Activated CD8-positive, alpha-beta memory T cell treated with anti-CD3 and anti-CD28 coated beads, Interleukin-2, amount 50 U/mL, for 1 hour (primary cell): ENCODE measurements around the gene GTF3C1.
"Not testable (repeated sequence)": the region's sequence is repeated elsewhere in the genome, so short reads cannot be mapped to it uniquely, and the experiment has no call there.

Experiments
- DNase-seq: peaks from one replicate; pipeline ENCODE4 v3.0.0-alpha.2; 2020; ENCODE audit errors: extremely low read depth

Gene GTF3C1

DNA sequence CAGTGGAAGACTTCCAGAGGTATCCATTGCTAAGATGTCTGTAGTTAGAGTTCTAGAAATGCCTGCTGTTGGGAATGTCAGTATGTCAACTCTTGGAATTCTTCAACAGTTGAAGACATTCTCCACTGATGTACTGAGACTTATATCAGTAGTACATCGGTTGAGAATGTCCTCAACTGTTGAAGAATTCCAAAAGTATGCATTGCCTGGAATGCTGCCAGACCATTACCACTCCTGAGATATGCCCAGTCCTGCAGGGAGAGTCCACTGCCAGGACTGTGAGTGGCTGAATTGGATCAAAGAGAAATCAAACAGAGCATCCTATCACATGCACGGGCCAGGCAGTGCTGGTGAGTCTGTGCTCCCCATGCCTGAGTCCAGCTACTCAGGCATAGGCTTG is 105.7 kb downstream of the GTF3C1 start:
- no peak for DNase-seq

DNA sequence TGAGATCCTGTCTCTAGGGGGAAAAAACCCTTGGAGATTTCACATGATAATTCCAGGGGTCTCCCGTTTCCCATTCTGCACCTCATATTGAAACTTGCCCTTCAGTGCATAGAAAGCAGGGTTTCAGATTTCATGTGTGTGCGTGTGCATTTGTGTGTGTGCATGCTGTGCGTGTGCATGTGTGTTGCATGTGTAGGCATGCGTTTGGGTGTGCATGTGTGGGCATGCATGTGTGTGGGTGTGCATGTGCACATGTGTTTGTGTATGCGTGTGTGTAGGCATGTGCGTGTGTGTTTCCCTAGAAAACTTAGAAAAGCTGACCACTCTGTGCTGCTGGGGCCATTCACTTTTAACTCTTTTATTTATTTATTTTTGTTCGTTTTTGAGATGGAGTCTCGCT is 107.7 kb downstream of the GTF3C1 start:
- no peak for DNase-seq

DNA sequence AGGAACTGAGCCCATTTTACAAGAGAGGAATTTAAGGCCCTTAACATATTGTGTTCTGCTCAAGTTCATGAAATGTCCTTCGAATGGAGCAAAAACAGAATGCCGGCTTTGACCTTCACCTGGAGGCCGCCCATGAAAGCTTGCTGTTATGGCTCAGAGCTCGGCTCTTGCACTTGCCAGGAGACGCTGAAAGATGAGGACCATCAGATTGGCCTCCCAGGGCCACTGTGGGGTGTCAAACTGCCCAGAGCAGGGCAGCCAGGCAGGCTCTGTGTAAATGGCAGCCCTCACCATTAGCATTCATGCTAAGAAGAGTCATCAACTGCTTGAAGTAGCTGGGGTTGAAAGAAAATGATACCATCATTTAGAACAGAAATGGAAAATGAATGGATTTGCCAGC is 108.4 kb downstream of the GTF3C1 start:
- DNase-seq = no peak

DNA sequence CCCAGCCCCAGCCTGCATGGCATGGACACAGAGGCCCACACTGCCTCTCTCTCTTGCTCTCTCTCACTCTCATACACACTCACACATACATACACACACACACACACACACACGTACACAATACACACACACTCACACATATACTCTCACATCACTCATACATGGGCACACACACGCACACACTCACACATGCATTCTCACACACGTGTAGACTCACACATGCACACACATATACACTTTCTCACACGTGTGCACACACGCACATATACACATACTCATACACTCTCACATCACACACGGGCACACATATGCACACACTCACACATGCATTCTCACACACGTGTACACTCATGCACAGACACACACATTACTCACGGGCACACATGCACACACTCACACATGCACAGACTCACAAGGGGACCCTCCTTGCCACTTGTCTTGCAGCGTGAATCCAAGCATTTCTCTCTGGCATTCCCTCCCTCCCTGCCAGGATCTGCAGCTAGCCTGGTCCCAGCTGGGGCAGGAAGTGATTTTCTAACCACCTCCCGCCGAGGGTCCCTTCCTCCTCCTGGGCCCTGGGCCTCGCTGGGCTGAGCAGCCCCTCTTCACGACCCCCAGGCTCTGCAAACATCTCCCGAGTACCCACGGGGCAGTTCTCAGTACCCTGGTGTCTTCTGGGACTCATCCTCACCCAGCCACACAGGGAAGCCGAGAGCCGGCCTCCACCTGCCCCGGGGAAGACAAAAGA is 110.3 kb downstream of the GTF3C1 start:
- DNase-seq = no peak

DNA sequence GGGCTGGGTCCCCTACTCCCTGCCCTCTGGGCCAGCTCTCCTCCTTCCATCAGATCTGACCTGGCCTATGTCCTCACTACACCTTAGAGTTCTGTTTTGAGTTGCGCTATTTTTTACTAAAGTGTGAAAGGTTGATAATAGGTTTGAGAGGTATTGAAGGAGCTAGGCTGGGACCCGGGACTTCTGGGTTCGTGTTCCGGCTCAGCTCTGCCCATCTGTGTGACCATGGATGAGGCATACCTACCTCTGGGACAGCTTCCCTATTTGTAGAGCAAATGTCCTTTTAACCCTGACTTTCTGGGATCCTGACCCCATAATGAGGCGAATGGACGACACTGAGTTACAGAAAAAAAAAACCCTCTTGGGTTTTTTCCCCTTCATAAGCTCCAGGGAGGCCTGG is 111.8 kb downstream of the GTF3C1 start:
- DNase-seq = no peak

DNA sequence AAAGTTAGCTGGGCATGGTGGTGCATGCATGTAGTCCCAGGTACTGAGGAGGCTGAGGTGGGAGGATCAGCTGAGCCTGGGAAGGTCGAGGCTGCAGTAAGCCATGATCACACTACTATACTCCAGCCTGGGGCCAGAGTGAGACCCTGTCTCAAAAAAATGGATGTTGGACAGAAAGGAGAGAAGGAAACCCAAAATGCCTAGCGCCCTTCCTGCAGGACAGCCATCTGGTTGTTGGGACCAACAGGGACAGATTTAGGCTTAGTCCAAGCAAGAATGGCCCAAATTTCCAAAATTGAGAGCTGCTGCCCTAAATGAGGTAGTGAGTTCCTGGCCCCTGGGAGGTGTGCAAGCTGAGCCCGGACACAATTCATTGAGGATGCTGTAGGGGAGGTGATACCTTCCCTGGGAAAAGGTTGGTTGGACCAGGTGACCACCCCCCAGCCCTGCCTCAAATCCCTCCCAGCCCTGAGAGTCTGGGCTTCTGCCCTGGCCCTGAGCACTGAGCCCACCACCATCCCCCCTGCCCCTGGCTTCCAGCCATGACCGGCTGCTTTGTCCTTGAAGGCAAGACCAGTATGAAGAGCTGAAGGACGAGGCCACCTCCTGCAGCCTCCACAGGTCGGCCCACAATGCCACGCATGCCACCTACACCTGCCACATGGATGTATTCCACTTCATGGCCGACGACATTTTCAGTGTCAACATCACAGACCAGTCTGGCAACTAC is 112.6 kb downstream of the GTF3C1 start:
- DNase-seq = no peak

DNA sequence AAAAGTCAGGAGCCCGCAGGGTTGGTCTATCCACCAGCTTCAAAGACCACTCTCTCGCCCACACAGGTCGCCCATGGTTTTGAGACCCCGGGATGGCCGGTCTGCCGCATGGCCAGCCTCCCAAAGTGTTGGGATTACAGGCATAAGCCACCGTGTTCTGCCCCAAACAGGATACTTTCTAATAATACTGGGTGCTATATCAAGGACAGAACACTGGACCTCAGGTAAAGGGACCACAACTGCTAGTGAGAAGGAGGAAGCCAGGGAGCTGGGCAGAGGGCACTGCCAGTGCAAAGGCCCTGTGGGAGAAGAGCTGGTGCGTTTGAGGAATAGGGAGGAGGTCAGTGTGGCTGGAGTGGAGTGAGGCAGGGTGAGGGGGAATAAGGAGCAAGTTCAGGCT is 113.6 kb downstream of the GTF3C1 start:
- no peak for DNase-seq

DNA sequence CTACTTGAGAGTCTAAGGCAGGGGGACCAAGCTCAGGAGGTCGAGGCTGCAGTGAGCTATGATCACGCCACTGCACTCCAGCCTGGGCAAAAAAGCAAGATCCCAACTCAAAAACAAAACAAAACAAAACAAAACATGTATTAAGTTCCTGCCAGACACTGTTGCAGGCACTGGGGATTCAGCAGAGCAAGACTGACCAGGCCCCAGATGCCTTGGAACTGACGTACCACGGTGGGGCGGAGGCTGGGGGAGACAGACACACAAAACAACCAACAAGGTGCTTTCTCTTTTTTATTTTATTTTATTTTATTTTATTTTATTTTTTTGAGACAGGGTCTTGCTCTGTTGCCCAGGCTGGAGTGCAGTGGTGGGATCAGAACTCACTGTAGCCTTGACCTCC is 114.6 kb downstream of the GTF3C1 start:
- not testable (repeated sequence) for DNase-seq

DNA sequence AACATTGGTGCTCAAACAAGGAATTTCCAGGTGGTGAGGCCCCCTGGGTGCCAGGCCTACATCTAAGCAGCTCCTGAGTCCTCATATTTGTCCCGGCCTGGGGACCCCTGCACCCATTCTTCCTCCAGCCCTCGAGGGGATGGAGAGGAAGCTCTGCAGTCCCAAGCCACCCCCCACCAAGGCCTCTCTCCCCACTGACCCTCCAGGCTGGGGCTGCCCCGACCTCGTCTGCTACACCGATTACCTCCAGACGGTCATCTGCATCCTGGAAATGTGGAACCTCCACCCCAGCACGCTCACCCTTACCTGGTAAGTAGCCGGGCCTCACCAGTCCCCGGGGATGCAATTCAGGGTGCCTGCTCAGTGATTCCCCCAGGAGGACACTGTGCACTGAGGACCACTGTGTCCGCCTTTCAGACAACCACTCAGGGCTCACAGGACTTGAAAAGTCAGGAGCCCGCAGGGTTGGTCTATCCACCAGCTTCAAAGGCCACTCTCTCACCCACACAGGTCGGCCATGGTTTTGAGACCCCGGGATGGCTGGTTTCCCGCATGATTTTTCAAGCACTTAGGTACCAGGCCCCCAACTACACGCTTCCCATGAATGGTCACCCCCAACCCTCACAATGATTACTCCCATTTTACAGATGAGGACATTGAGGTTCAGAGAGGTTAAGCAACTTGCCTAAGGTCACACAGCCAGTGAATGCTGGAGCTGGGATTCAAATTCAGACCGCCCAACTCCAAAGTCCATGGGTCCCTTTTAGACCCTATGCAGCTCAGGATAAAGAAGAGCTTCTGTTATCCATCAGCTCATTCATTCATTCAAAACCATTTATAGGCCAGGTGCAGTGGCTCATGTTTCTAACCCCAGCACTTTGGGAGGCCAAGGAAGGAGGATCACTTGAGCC is 115.3 kb downstream of the GTF3C1 start:
- DNase-seq = no peak

DNA sequence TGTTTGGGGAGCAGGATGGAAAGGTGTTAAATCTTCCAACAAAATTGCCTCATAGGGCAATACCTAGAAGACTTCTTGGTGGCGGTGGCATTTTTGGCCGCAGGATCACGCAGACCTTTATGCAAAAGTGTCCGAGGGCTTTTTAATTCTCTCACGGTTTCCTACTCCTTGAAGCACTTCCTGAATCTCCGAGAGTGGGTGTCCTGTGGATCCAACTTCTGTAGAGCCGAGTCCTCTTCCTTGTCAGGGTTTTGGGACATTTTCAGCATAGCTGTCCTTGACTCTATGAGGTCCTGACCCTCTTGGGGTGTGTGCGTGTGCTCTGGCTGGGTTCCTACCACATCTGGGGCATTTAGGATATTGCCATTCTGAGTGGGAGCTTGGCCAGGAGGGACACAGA is 116.1 kb downstream of the GTF3C1 start:
- no peak for DNase-seq

DNA sequence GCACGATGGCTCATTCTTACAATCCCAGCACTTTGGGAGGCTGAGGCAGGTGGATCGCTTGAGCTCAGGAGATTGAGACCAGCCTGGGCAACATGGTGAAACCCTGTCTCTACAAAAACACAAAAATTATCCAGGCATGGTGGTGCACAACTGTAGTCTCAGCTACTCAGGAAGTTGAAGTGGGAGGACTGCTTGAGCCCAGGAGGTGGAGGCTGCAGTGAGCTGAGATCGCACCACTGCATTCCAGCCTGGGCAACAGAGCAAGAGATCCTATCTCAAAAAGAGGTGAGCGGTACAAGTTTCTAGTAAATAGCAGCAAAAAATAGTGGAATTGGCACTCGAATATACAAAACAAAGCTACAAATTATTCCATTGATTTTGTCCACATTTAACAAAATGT is 116.5 kb downstream of the GTF3C1 start:
- not testable (repeated sequence) for DNase-seq

DNA sequence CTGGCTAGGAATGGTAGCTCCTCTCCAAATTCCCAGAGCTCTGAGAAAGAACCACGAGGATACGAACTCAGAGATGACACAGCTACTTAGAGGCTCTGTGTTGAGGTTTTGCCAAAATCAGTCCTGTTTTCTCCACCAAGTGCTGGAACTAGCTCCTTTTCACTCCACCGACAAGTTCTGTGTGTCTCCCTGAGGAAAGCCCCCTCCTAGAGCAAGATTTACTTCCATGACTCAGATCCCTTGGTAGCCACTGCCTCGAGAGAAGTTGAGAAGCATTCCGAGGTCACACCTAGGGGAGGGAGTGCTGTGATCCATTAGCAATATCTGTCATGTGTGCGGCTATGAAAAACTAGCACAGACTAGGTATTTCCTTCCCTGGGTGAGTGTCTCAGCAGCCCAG is 117.2 kb downstream of the GTF3C1 start:
- no peak for DNase-seq

DNA sequence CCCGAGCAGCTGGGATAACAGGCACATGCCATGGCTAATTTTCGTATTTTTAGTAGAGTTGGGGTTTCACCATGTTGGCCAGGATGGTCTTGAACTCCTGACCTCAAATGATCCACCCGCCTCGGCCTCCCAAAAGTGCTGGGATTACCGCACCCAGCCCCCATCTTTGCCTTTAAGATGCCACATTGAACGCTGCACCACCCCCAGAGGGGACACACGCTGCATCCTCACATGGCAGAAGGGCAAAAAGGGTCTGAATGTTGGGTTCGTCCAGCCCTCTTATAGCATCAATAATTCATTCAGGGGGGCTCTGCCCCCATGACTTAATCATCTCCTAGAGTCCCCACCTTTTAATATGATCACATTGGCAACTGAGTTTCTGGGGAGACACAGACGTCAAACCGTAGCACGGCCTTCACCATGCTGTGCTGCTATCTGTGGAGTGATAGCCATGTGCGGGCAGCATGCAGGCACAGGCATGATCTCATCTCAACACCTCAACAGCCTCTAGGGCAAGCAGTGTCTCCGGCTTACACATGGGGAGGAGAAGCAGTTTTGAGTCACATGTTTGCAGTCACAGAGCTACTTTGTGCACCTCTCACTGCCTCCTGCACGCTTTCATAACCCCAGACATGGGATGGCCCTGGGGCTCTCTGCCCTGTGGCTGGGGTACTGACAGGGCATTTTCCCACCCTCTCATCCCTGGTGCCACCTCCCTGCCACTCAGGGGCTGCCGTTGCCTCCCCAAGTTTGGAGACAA is 117.8 kb downstream of the GTF3C1 start:
- no peak for DNase-seq

DNA sequence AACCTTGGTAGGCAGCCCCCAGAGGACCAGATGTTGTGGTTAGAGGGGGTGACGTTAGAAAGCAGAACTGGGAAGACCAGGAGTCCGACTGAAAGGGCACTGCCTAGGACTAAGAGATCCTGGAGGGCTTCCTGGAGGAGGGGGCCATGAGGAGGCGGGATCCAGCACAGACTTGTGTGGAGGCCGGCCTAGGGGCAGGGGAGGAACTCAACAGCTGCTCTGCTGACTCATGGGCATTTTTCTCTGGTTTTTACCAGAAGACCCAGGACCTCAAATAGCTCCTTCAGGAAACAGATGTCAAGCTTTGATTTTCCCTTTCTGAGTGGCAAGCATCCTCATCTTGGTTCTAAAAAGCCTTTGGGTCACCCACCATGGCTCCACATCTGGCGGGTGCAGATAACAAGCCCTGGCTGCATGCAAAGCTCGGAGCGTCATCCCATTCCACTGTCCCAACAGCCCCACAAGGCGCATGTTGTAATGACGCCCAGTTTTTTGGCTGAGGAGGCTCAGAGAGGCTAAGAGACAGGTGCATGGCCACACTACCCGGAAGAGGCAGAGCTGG is 118.7 kb downstream of the GTF3C1 start:
- no peak for DNase-seq

DNA sequence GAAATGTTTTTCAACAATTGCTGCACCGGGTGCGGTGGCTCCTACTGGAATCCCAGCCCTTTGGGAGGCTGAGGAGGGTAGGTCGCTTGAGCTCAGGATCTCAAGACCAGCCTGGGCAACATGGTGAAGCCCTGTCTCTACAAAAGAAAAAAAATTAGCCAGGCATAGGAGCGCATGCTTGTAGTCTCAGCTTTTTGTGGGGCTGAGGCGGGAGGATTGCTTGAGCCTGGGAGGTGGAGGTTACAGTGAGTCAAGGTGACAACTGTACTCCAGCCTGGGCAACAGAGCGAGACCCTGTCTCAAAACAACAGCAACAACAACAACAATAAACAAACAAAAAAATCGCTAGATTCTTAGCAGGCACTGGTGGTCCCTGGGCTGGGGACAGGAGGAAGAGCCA is 119.2 kb downstream of the GTF3C1 start:
- DNase-seq = no peak

DNA sequence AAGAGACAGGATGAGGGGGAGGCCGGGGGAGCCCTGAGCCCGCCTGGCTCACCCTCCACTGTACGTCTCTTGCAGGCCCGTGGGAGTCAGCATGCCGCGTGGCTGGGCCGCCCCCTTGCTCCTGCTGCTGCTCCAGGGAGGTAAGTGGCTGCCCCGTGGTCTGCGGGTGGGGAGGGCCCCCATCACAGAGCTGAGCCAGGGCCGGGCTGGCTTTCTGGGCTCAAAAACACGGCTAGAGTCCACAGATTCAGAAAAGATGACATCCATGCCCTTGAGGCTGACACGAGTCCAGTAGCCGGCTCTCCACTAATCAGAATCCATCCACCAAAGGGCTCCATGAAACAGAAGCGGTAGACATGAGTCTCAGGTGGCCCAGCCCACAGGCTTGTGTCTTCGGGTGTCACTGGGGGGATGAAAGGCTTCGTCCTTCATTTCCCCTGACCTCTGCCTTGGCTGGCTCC is 119.7 kb downstream of the GTF3C1 start:
- no peak for DNase-seq

DNA sequence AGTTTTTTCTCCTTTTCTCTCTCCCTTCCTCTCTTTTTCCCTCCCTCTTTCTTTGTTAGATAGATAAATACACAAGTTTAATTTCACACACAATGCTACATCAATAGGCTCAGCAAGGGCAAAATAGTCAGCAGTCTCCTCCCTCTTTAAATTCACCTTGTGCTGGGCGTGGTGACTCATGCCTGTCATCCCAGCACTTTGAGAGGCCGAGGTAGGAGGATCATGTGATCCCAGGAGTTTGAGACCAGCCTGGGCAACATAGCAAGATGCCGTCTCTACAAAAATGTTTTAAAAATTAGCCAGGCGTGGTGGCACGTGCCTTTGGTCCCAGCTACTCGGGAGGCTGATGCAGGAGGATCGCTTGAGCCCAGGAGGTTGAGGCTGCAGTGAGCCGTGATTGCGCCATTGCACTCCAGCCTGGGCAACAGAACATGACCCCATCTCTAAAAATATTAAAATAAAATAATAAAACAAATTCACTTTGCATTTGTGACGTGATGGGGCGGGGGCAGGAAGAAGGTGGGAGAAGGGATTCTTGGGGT is 120.3 kb downstream of the GTF3C1 start:
- DNase-seq = no peak

DNA sequence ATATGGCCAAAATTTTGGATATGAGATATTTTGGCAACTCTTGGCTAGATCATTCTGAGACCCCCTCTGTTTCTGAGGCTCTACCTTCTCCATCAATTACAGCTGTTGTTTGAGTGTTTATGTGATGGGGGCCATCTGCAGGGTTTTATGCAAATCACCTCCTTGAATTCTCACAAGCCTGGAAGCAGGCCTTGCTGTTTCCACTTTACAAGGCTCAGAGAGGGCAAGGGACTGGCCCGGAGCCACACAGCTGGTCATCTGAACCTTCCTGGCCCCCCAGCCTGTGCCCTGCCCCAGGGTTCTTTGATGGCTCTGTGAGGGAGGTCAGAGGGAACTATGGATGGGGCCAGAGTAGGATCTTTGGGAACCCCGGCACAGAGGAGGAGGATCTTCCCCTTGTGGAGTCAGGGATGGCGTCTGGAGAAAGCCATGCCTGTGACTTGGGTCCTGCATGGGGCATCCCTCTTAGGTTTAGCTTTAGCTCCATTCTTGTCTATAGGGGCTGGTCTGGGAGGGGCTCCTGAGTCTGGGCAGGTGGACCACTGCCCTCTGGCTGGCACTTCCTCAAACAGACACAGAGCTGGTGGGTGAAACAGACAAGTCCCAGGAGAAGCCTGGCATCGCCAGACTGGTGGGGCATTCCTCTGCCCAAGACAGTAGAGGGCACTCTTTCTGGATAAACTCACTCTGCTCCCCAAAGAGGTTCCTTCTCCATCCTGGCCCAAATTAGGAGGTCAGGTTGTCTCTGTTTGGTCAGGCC is 121.5 kb downstream of the GTF3C1 start:
- DNase-seq = no peak

DNA sequence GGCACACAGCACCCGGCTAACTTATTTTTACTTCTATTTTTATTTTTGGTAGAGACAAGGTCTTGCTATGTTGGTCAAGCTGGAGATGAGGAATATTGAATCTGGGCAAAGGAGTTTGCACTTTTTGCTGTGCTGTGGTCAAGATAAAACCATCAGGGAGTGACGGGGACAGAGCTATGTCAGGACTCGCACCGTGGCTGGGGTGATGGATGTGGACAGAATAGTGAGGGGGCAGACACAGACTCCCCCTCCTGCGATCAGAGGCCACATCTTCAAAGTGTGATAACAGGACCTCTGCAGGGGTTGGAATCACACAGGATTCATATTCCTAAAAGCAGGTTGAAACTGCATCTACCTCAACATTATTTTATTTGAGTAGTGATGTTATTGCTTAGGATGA is 122.2 kb downstream of the GTF3C1 start:
- no peak for DNase-seq
